HG03378 (cell line): ENCODE measurements around the gene LILRA5.
"Not testable (repeated sequence)": the region's sequence is repeated elsewhere in the genome, so short reads cannot be mapped to it uniquely, and the experiment has no call there.

Experiments used
- ATAC-seq: cut with Tn5 transposase; IDR thresholded peaks from one replicate; pipeline ENCODE4 v1.9.1; 2021; ENCODE audit warnings: mild to moderate bottlenecking, moderate library complexity; ENCODE audit not compliant: unreplicated experiment

LILRA5 gene

GRCh38 chr19:54312436-54313377, at the start of gene LILRA5:
LILRA5 (minus strand) TSS chr19:54313166; CDS start chr19:54313019, 147 bp downstream.
- ATAC-seq = no peak

GRCh38 chr19:54361680-54362422, 48.9 kb upstream of the LILRA5 start:
- ATAC-seq = not testable (repeated sequence)

- ATAC-seq = not testable (repeated sequence)
These were observed 46.3 kb upstream of the LILRA5 start for GRCh38 chr19:54359149-54359820.

- ATAC-seq = no peak
These were observed 44.4 kb upstream of the LILRA5 start for GRCh38 chr19:54357381-54357780.

- ATAC-seq = no peak
These were observed 43.6 kb upstream of the LILRA5 start for GRCh38 chr19:54356444-54357056.

GRCh38 chr19:54355675-54356074, 42.7 kb upstream of the LILRA5 start:
- ATAC-seq = no peak

- no peak for ATAC-seq
These were observed 41.8 kb upstream of the LILRA5 start for GRCh38 chr19:54354761-54355160.

- ATAC-seq = no peak
These were observed 39.6 kb upstream of the LILRA5 start for GRCh38 chr19:54352546-54352945.

- no peak for ATAC-seq
These were observed 39.1 kb upstream of the LILRA5 start for GRCh38 chr19:54352041-54352440.

- ATAC-seq = no peak
These were observed 38.5 kb upstream of the LILRA5 start for GRCh38 chr19:54351474-54351873.

GRCh38 chr19:54345938-54346386, 33.0 kb upstream of the LILRA5 start:
- ATAC-seq = no peak

- no peak for ATAC-seq
These were observed 30.9 kb upstream of the LILRA5 start for GRCh38 chr19:54343868-54344267.

- ATAC-seq = no peak
These were observed 28.3 kb upstream of the LILRA5 start for GRCh38 chr19:54341295-54341694.

- no peak for ATAC-seq
These were observed 26.8 kb upstream of the LILRA5 start for GRCh38 chr19:54339646-54340358.

GRCh38 chr19:54338521-54338920, 25.6 kb upstream of the LILRA5 start:
- ATAC-seq = no peak

- no peak for ATAC-seq
These were observed 24.9 kb upstream of the LILRA5 start for GRCh38 chr19:54337858-54338230.

- ATAC-seq = no peak
These were observed 24.2 kb upstream of the LILRA5 start for GRCh38 chr19:54336893-54337857.

- ATAC-seq = no peak
These were observed 23.3 kb upstream of the LILRA5 start for GRCh38 chr19:54335979-54336892.
